Panc1 (cell line): ENCODE measurements around the gene GZMB.

Source experiments
- CTCF ChIP-seq: fragments of 450-650 bp; IDR thresholded peaks from 2 replicates; pipeline ENCODE4 v1.5.1; 2017; ENCODE audit warnings: mild to moderate bottlenecking
- POLR2AphosphoS5 ChIP-seq: IDR thresholded peaks from 2 replicates; pipeline ENCODE4 v1.6.1; 2012; ENCODE audit warnings: mild to moderate bottlenecking, low read depth, low read length, moderate library complexity
- SIN3A ChIP-seq: IDR thresholded peaks from 2 replicates; pipeline ENCODE4 v1.6.1; 2012; ENCODE audit warnings: low read depth, mild to moderate bottlenecking, low read length, moderate library complexity, borderline replicate concordance; ENCODE audit not compliant: insufficient read depth

- no peak for TF ChIP-seq POLR2AphosphoS5
- TF ChIP-seq CTCF = no peak
- no peak for TF ChIP-seq SIN3A
Observed at GRCh38 chr14:24680516-24680915, 46.5 kb upstream of the GZMB start.
